Peyer's patch (tissue), 4 donors: ENCODE data around the gene RFFL.

ENCODE experiments used
- POLR2A ChIP-seq, 2 donors: fragments of 450-650 bp; IDR thresholded peaks; one replicate each; pipeline ENCODE4 v1.5.1; 2017; ENCODE audit warnings: antibody characterized with exemption in 2 of 2, mild to moderate bottlenecking in 2 of 2, moderate library complexity in 2 of 2
- TF ChIP-seq, protein P1 (sequence below), 6 experiments: fragments of 450-650 bp in 4 of 6; fragments of 200-600 bp in 2 of 6; sonication (generic) in 1 of 6; IDR thresholded peaks; one replicate each; pipeline ENCODE4 v1.5.1; 2017 to 2019; ENCODE audit warnings: antibody characterized with exemption in 6 of 6, mild to moderate bottlenecking in 3 of 6, moderate library complexity in 1 of 6

DNA sequence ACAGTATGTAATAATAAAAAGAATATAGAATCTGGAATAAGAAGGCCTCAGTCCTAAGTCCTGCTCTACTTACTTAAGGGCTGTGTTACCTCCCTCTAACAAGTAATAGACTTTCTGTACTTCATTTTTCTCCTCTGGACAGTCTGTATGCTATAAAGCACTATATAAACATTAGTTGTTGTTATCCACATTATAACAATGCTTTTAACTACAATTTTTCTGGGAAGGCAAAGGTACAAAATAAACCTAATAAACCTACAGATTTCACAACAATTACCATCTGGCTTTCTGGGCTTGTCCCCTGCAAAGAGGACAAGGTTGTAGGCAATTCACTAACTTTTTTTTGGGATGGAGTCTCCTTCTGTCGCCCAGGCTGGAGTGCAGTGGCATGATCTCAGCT lies 32.7 kb downstream of the RFFL start:
- TF ChIP-seq, protein P1, sequence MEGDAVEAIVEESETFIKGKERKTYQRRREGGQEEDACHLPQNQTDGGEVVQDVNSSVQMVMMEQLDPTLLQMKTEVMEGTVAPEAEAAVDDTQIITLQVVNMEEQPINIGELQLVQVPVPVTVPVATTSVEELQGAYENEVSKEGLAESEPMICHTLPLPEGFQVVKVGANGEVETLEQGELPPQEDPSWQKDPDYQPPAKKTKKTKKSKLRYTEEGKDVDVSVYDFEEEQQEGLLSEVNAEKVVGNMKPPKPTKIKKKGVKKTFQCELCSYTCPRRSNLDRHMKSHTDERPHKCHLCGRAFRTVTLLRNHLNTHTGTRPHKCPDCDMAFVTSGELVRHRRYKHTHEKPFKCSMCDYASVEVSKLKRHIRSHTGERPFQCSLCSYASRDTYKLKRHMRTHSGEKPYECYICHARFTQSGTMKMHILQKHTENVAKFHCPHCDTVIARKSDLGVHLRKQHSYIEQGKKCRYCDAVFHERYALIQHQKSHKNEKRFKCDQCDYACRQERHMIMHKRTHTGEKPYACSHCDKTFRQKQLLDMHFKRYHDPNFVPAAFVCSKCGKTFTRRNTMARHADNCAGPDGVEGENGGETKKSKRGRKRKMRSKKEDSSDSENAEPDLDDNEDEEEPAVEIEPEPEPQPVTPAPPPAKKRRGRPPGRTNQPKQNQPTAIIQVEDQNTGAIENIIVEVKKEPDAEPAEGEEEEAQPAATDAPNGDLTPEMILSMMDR (IDR thresholded peaks at IDR 0.05), result no peak
- no peak for TF ChIP-seq POLR2A (IDR thresholded peaks at IDR 0.05)
